Measurements from ENCODE around the gene DIAPH3.

The DIAPH3 gene

DNA sequence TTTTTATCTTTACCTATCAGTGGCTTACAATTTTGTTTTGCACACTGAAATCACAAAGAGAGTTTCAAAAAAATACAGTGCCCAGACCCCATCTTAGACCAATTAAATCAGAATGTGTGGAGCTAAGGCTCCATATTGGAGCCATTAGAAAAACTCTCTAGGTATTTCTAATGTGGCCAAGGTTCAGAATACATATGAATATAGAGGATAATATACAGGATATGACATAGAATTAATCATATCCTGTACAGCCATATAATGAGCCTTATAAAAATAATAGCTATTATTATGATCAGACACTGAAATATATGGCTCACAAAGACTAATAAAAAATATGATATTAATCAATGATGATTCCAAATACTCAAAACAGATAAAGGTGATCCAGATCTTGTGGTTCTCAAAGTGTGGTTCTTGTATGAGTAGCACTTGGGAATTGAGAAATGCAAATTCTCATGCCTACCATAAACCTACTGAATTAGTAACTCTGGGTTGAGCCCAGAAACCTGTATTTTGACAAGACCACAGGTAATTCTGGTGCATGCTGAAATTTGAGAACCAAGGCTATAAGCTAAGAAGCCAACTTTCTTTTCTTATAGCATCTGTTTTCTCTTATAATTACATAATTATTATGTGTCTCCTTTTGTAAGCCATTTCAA lies 408.0 kb downstream of the DIAPH3 start:
- Histone ChIP-seq H3K4me3 (ENCODE audit: low read depth, low read length) (no peak overlapping the region), H3K27ac (ENCODE audit: extremely low read depth, low read depth, low read length) (no peak overlapping the region), H3K36me3 (ENCODE audit: control insufficient read depth in 2 of 2, insufficient read depth in 1 of 2, low read length in 2 of 2) (no peaks in the 10 kb centered on the region), H3K9me3 (ENCODE audit: control insufficient read depth, insufficient read depth, low read depth, low read length) (no peaks in the 10 kb centered on the region), H3K4me1 (ENCODE audit: control insufficient read depth, insufficient read depth, low read length) (no peaks in the 10 kb centered on the region)
- TF ChIP-seq ZNF223 (tag by site-specific recombination; IDR thresholded peaks at IDR 0.05) (no peak), ZNF354C (tag by site-specific recombination; IDR thresholded peaks at IDR 0.05; ENCODE audit: borderline replicate concordance, low read depth) (no peak)
- POLR2A ChIA-PET, result no interaction called here
- CTCF ChIA-PET, result no interaction called here

DNA sequence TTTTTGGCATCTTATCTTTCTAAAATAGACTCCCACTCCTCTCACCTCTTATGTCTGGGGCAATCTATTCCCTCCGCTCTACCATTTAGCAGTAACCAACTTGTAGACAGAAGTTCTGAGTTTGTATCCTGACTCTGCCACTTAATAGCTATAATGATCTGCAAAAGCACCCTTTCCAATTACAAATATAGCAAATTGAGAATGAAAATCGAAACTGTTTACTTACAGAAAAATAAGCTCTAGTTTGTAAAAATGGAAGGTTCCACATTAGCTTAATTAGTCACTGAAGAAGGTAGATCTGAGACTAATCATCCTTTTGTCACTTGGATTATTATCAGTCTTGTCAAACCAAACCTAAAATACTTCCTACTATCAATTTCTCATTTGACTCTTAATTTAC lies 409.3 kb downstream of the DIAPH3 start:
- CTCF ChIA-PET, result no interaction called here
- H3K27ac ChIP-seq (ENCODE audit: extremely low read depth, low read depth, low read length), result no peak overlapping the region
- 0 out of 2 replicates have a peak, but pooled peaks cover 3% of the 10 kb centered on the region for H3K4me1 ChIP-seq (ENCODE audit: control insufficient read depth, insufficient read depth, low read length)
- no peak for TF ChIP-seq ZNF426 (tag by site-specific recombination; IDR thresholded peaks at IDR 0.05)
- TF ChIP-seq, protein P1, sequence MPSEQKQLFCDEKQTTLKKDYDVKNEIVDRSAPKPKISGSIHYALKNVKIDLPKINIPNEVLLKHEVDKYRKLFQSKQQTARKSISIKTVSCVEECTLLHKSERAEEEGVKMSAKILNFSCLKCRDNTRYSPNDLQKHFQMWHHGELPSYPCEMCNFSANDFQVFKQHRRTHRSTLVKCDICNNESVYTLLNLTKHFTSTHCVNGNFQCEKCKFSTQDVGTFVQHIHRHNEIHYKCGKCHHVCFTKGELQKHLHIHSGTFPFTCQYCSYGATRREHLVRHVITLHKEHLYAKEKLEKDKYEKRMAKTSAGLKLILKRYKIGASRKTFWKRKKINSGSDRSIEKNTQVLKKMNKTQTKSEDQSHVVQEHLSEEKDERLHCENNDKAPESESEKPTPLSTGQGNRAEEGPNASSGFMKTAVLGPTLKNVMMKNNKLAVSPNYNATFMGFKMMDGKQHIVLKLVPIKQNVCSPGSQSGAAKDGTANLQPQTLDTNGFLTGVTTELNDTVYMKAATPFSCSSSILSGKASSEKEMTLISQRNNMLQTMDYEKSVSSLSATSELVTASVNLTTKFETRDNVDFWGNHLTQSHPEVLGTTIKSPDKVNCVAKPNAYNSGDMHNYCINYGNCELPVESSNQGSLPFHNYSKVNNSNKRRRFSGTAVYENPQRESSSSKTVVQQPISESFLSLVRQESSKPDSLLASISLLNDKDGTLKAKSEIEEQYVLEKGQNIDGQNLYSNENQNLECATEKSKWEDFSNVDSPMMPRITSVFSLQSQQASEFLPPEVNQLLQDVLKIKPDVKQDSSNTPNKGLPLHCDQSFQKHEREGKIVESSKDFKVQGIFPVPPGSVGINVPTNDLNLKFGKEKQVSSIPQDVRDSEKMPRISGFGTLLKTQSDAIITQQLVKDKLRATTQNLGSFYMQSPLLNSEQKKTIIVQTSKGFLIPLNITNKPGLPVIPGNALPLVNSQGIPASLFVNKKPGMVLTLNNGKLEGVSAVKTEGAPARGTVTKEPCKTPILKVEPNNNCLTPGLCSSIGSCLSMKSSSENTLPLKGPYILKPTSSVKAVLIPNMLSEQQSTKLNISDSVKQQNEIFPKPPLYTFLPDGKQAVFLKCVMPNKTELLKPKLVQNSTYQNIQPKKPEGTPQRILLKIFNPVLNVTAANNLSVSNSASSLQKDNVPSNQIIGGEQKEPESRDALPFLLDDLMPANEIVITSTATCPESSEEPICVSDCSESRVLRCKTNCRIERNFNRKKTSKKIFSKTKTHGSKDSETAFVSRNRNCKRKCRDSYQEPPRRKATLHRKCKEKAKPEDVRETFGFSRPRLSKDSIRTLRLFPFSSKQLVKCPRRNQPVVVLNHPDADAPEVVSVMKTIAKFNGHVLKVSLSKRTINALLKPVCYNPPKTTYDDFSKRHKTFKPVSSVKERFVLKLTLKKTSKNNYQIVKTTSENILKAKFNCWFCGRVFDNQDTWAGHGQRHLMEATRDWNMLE (tag by site-specific recombination; conservative IDR thresholded peaks at IDR 0.05; ENCODE audit: low read depth), result no peak
- TF ChIP-seq ZNF548 (tag by site-specific recombination; IDR thresholded peaks at IDR 0.05), result no peak
- TF ChIP-seq ZNF768 (tag by site-specific recombination; IDR thresholded peaks at IDR 0.05), result no peak
- TF ChIP-seq, protein P2, sequence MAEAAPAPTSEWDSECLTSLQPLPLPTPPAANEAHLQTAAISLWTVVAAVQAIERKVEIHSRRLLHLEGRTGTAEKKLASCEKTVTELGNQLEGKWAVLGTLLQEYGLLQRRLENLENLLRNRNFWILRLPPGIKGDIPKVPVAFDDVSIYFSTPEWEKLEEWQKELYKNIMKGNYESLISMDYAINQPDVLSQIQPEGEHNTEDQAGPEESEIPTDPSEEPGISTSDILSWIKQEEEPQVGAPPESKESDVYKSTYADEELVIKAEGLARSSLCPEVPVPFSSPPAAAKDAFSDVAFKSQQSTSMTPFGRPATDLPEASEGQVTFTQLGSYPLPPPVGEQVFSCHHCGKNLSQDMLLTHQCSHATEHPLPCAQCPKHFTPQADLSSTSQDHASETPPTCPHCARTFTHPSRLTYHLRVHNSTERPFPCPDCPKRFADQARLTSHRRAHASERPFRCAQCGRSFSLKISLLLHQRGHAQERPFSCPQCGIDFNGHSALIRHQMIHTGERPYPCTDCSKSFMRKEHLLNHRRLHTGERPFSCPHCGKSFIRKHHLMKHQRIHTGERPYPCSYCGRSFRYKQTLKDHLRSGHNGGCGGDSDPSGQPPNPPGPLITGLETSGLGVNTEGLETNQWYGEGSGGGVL (tag by site-specific recombination; IDR thresholded peaks at IDR 0.05), result no peak
- no peak for TF ChIP-seq ZNF76 (tag by site-specific recombination; IDR thresholded peaks at IDR 0.05; ENCODE audit: borderline replicate concordance, low read depth)
- no peak for TF ChIP-seq ZNF600 (tag by site-specific recombination; IDR thresholded peaks at IDR 0.05)
- TF ChIP-seq ZNF561 (tag by site-specific recombination; IDR thresholded peaks at IDR 0.05; ENCODE audit: borderline replicate concordance), result no peak
- no peak for TF ChIP-seq ZNF654 (tag by site-specific recombination; IDR thresholded peaks at IDR 0.05; ENCODE audit: low read depth)
- TF ChIP-seq, protein P3, sequence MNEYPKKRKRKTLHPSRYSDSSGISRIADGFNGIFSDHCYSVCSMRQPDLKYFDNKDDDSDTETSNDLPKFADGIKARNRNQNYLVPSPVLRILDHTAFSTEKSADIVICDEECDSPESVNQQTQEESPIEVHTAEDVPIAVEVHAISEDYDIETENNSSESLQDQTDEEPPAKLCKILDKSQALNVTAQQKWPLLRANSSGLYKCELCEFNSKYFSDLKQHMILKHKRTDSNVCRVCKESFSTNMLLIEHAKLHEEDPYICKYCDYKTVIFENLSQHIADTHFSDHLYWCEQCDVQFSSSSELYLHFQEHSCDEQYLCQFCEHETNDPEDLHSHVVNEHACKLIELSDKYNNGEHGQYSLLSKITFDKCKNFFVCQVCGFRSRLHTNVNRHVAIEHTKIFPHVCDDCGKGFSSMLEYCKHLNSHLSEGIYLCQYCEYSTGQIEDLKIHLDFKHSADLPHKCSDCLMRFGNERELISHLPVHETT (tag by site-specific recombination; IDR thresholded peaks at IDR 0.05), result no peak
- TF ChIP-seq ZNF560 (tag by site-specific recombination; IDR thresholded peaks at IDR 0.05; ENCODE audit: borderline replicate concordance), result no peak
- TF ChIP-seq ZNF24 (tag by site-specific recombination; IDR thresholded peaks at IDR 0.05), result no peak
- TF ChIP-seq YY2 (tag by site-specific recombination; IDR thresholded peaks at IDR 0.05), result no peak
- TF ChIP-seq GLI4 (tag by site-specific recombination; IDR thresholded peaks at IDR 0.05), result no peak
- TF ChIP-seq ZNF416 (tag by site-specific recombination; IDR thresholded peaks at IDR 0.05), result no peak
- no peak for TF ChIP-seq ZFHX2 (tag by site-specific recombination; conservative IDR thresholded peaks at IDR 0.05)
- TF ChIP-seq ZBTB21 (tag by site-specific recombination; IDR thresholded peaks at IDR 0.05), result no peak
- TF ChIP-seq, protein P4, sequence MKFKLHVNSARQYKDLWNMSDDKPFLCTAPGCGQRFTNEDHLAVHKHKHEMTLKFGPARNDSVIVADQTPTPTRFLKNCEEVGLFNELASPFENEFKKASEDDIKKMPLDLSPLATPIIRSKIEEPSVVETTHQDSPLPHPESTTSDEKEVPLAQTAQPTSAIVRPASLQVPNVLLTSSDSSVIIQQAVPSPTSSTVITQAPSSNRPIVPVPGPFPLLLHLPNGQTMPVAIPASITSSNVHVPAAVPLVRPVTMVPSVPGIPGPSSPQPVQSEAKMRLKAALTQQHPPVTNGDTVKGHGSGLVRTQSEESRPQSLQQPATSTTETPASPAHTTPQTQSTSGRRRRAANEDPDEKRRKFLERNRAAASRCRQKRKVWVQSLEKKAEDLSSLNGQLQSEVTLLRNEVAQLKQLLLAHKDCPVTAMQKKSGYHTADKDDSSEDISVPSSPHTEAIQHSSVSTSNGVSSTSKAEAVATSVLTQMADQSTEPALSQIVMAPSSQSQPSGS (tag by site-specific recombination; IDR thresholded peaks at IDR 0.05; ENCODE audit: low read depth), result no peak
- TF ChIP-seq, protein P5, sequence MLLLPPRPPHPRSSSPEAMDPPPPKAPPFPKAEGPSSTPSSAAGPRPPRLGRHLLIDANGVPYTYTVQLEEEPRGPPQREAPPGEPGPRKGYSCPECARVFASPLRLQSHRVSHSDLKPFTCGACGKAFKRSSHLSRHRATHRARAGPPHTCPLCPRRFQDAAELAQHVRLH (tag by site-specific recombination; IDR thresholded peaks at IDR 0.05), result no peak
- TF ChIP-seq ZNF341 (tag by site-specific recombination; IDR thresholded peaks at IDR 0.05; ENCODE audit: low read depth), result no peak
- H3K36me3 ChIP-seq (ENCODE audit: control insufficient read depth in 2 of 2, insufficient read depth in 1 of 2, low read length in 2 of 2), result no peaks in the 10 kb centered on the region
- no peak overlapping the region for H3K4me3 ChIP-seq (ENCODE audit: low read depth, low read length)
- POLR2A ChIA-PET, result no interaction called here
- no peaks in the 10 kb centered on the region for H3K9me3 ChIP-seq (ENCODE audit: control insufficient read depth, insufficient read depth, low read depth, low read length)
